ENCODE measurements around the gene ALG10B. TPM values are rescaled to one million over a fixed set of nuclear protein-coding genes. Genes with fewer than 3 reads are reported as not detected.
"Not testable (repeated sequence)": the region's sequence is repeated elsewhere in the genome, so short reads cannot be mapped to it uniquely, and the experiment has no call there.

Gene ALG10B, protein sequence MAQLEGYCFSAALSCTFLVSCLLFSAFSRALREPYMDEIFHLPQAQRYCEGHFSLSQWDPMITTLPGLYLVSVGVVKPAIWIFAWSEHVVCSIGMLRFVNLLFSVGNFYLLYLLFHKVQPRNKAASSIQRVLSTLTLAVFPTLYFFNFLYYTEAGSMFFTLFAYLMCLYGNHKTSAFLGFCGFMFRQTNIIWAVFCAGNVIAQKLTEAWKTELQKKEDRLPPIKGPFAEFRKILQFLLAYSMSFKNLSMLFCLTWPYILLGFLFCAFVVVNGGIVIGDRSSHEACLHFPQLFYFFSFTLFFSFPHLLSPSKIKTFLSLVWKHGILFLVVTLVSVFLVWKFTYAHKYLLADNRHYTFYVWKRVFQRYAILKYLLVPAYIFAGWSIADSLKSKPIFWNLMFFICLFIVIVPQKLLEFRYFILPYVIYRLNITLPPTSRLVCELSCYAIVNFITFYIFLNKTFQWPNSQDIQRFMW
- 3.3 and 4.0 TPM in 2 replicates for total RNA-seq (2014; rRNA removed)
- polyA plus RNA-seq (2012): 0.86 TPM

DNA sequence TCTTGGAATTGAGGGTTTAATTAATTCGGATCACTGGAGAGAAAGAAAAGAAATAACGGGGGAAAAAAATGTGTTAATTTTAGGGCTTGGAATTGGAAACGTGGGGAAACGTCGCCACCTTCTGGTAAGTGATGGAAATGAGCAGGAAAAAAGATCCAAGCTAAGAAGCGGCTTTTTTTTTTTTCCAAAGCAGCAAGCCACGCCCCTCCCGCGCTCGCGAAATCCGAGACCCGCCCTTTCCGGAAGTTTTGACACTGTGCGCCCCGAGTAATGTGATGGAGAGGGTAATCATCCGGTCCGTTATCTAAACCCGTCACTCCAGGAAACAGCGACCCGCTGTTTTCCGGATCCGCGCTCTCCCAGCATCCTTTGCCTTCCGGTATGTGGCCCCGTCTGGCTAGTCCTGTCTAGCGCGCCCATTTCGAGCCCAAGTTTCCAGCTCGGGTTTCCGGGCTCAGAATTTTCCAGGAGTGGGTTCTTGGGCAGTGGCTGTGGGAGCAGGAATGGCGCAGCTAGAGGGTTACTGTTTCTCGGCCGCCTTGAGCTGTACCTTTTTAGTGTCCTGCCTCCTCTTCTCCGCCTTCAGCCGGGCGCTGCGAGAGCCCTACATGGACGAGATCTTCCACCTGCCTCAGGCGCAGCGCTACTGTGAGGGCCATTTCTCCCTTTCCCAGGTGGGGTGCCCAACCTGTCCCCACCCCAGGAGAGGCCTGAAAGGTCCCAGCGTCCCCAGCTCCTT, at the start of gene ALG10B:
ALG10B (plus strand) TSS at position 384 of the 739 bp plus-strand sequence; CDS start at position 504, 120 bp downstream.
- DNase-seq (ENCODE audit: low read depth): peak; percentile 97

DNA sequence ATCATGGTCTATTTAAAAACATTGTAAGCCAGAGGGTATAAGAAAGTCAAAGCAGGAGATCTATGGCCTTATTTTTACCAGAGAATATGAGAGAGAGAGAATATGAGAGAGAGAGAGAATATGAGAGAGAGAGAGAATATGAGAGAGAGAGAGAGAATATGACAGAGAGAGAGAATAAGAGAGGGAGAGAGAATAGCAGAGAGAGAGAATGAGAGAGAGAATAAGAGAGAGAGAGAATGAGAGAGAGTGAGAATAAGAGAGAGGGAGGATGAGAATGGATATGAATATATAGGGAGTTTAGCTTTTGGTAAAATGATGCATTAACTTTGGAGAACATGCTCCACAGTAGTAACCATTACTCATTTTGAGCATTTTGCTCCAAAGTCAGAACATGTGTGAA, 48.0 kb upstream of the ALG10B start:
- DNase-seq (ENCODE audit: low read depth): no peak

DNA sequence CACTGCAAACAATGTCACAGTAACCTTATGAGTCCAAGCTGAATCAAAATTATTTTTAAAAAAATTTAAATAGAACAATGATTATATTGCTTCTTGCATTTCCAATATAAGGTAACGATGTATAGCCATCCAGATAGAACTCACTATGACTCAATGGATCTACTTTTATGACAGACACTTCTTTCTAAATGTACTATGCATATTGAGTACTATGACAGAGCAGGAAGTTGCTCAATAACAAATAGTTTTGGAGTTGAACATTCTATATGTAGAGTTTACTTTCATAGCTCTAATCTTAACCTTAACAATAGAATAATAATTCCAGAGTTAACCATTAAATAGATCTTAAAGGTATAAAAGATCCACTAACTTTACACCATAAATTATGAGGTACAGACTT, 46.7 kb upstream of the ALG10B start:
- DNase-seq (ENCODE audit: low read depth): no peak

DNA sequence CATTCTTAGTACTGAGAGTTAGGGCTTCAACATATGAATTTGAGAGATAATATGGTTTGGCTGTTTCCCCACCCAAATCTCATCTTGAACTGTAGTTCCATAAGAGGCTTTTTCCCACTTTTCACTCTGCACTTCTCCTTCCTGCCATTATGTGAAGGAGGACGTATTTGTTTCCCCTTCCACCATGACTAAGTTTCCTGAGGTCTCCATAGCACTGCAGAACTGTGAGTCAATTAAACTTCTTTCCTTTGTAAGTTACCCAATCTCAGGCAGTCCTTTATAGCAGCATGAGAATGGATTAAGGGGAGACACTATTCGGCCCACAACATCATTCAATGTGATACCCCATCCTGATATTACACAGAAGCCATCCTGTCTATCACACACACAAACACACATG, 36.8 kb upstream of the ALG10B start:
- no peak for DNase-seq (ENCODE audit: low read depth)

DNA sequence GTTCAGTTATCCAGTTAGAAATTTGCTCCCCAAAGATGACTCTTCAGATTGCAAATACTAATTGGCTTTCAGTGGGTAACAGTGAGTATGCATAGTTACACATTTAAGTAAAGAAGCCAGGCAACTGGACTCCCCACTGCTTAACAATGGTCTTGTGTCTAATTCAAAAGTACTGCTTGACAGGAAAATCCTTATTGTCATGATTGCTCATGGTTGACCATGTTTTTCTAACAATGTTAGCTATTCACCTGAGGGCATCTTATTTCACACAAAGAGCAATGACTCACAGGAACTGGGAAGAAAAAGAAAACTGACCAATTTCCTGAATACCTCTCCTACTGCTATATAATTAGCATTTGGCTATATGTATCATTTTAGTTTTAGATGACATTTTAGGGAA, 33.7 kb upstream of the ALG10B start:
- DNase-seq (ENCODE audit: low read depth): no peak

DNA sequence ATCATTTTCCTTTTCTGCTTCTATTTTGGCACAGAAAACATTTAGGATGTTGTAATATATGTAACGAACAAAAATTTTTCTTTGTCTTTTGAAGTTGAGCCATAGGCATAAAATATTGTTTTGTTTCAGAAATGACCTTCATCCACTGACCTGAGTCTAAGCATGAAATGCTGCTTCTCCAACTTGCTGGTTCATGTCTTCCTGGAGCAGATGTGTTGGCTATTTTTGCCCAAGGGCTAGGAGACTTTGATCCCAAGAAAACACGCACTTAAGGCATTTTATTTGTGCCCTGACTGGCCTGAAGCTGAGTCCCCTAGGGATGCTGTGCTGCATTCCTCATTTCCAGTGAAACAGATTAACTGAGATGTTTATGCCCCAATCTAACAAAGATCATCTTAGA, 27.2 kb upstream of the ALG10B start:
- DNase-seq (ENCODE audit: low read depth): no peak

DNA sequence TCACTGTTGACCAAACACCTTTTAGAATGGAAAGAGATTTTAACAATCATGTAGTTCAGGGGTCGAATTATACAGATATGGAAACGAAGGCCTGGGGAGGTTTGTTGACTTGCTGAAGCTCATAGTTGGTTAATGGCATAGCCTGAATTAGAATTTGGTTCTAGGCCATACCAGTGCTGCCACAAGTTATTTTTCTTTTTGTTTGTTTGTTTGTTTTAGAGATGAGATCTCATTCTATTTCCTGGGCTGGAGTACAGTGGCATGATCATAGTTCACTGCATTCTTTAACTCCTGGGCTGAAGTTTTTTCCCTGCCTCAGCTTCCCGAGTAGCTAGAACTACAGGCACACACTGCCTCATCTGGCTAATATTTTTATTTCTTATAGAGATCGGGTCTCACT, 25.4 kb upstream of the ALG10B start:
- DNase-seq (ENCODE audit: low read depth): no peak

DNA sequence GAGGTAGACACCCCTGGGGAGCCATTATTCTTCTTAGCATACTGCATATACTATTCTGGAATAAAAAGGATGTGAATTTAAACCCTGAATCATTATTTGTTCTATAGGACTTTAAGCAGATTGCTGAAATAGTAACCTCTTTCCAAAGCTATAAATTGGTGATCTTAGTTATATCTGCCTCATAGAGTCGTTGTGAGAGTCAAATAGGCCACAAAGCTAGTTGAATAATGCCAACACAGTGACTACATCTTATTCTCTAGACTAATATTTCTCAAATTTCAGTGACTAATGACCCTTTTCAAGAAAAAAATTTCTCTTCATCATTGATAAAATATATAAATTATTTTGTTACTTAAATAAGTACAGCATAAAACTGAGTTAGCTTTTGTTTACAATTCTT, 13.6 kb upstream of the ALG10B start:
- DNase-seq (ENCODE audit: low read depth): not testable (repeated sequence)

DNA sequence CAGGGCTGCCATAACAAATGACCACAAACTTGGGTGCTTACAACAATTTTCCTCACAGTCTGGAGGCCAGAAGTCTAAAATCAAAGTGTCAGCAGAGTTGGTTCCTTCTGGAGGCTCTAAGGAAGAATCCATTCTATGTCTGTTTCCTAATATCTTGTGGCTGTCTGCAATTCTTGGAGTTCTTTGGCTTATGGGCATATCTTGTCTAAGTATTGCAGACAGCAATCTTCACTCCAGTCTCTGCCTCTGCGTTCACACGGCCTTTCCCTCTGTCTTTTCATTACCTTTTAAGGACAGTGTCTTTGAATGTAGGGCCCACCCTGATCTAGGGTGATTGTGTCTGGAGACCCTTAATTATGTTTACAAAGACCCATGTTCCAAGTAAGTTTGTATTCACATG, 5.4 kb downstream of the ALG10B start:
- DNase-seq (ENCODE audit: low read depth): not testable (repeated sequence)

DNA sequence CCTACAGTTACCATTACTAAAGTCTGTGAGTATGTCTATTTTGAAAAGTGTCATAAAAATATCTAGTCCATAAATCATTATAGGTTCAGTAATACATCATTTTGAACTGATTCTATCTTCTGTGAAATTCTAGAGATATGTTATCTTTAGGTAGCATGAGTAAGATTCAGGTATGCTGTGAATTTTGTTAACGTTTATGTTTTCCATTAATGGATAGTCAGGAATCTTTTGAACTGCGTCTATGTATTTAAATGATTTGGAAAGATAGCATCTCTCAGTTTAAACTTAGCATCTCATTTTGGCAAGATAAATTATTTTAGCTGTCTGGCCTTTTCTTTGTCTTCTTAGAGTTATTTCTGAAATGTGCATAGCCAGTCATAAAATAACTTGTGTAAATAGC, 8.3 kb downstream of the ALG10B start:
- no peak for DNase-seq (ENCODE audit: low read depth)

DNA sequence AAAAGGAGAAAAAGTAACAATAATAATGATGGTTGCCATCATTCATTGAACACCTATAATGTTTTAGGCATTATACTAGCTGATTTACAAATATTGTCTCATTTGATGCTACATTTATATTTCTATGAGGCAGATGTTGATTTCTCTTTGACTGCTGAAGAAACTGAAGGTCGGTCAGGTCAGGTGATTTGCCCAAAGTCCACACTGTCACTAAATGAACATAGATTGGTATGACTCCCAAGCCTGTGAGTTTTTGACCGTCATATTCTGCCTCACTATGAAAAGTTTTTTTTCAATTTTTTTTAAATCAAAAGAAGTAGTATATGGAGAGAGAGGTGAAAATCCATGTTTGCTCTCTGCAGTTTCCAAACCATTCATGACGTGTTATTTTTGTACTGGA, 10.8 kb downstream of the ALG10B start:
- no peak for DNase-seq (ENCODE audit: low read depth)

DNA sequence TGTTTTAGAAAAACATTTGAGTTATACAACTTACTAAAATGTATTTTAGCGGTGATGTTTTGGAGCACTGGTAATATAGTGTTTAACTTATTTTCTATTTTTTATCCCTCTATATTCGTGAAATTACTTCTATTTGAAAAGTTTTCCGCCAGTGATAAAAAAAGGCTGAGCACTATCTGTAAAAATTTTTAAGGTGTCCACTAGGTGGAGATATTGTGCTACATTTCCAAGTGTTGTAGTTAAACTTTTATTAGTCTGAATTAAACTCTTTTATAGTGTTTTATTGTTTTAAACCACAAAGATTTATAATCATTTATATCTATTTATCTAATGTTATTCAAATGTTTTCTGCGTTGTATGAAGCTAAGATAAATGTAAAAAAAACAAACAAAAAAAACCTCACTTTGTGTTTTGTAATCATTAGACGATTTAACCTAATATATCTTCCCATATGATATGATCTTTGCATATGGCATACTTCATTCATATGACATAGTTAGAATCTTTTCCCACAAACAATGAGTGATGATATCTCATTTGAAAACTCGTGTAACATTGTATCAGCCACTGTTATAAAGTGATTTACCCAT, 11.8 kb downstream of the ALG10B start:
- DNase-seq (ENCODE audit: low read depth): peak; percentile 23

DNA sequence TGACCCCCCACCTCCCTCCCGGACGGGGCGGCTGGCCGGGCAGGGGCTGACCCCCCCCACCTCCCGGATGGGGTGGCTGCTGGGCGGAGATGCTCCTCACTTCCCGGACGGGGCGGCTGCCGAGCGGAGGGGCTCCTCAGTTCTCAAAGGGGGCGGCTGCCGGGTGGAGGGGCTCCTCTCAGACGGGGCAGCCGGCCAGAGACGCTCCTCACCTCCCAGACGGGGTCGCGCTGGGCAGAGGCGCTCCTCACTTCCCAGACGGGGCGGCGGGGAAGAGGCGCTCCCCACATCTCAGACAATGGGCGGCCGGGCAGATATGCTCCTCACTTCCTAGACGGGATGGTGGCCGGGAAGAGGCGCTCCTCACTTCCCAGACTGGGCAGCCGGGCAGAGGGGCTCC, 13.8 kb downstream of the ALG10B start:
- DNase-seq (ENCODE audit: low read depth): not testable (repeated sequence)

DNA sequence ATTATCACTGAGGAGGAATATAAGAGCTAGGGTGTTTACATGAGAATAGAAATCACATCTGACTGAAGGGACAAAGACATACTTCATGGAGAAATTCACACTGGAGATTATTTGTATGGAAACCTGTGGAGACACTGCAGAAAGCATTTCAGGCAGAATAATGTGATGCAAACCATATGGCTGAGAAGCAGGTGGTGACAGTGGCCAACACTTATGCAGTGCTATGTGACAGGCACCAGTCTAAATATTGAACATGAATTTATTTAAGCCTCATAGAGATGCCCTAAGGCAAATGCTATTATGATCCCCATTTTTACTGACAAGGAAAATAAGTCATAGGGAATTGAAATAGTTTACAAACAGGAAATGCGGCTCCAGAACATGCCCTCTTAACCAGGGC, 16.2 kb downstream of the ALG10B start:
- no peak for DNase-seq (ENCODE audit: low read depth)

DNA sequence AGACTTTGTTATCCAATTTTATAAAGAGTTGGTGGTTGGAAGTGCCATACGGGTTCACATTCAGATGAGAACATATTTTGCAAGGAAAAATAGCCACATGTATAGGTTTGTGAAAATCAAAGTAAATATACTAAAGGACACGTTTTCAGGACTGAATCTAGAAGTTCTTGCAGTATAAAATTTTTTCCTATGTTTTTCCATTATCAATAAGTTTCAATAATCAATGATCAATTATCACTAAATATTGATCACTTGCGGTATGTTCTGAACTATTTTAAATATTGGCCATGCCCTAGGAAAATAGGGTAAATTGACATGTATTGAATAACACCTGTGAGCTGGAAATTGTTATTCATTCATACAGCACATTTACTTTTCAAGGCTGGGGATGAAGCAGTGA, 25.9 kb downstream of the ALG10B start:
- no peak for DNase-seq (ENCODE audit: low read depth)

DNA sequence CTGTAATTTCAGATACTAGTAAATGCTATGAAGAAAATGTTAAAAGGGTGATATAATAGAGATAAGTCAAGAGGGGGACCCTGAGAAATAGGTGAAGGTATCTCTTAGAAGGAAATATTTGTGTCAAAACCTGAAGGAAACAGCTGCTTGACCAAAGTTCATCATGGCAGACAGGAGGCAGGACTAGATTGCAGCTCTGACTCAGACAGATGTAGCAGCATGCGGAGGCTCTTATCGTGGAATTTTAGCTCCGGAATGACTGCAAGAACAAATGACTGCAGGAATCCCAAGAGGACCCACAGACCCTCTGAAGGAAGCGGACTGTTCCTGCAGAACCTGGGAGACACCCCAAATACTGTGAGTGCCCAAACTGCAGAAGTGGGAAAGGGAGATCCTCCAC, 26.7 kb downstream of the ALG10B start:
- not testable (repeated sequence) for DNase-seq (ENCODE audit: low read depth)

DNA sequence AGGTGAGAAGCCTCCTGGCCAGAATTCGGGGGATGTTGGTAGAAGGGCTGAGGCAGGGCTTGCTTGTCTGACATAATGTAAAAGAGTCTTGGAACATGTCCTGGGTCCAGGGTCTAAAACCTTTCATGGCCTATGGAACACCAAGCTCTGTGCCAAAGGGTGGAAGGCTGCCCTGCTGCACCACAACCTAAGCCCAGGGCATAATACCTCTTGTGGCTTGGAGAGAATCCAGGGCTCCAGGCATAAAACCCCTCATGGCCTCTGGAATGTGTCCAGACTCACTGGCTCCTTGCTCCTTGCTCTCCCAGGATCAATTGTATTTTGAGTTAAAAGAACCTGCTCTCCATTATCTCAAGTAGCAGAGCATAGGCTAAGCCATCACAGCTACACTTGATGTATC, 27.3 kb downstream of the ALG10B start:
- not testable (repeated sequence) for DNase-seq (ENCODE audit: low read depth)

DNA sequence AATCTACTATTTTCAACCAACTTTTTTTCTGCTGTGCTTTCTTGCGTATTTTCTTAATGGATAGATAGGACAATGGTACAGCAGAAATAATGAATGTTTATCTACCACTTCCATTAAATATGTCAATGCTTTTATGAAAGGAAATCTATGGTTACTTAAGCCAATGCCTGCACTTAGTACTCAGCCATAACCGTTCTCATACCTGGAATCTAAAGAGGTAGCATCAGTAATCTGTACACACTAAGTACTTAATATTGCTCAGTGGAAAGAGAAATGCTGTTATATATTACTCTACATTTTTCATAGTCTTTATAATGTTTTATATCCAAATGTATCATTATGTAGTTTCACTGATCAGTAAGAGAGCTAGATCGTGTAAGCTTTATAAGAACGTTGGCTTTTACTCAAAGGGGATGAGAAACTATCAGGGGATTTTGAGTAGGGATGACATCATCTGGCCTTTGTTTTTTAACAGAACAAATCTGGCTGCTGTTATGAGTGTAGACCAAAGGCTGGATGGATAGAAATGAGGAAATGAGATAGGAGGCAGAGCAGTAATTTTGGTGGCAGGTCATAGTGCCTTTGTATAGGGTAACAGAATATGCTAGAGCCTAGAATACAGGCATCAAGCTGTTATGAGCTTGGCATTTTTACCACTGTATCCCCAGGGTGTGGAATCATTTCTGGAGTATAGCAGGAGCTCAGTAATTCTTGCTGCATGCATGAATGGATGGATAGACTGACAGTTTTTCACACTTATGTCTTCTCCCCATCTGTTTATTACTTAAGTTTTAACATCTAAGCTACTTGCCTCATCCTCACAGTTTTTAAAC, 34.0 kb downstream of the ALG10B start:
- DNase-seq (ENCODE audit: low read depth): no peak

DNA sequence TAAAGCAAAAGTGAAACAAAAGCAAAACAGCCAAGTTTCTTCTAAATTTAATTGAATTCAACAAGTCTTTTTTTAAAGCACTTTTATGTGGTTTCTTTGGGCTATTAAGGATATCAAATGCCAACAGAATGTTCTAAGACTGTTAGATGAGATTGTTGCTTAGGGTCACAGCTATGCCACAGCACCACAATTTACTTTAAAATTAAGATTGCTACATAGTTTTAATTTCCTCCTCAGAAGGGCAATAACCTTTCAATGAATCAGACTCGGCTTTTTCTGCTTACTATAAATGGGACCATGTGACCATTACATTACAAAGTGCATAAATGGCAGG, 34.6 kb downstream of the ALG10B start:
- DNase-seq (ENCODE audit: low read depth): not testable (repeated sequence)

DNA sequence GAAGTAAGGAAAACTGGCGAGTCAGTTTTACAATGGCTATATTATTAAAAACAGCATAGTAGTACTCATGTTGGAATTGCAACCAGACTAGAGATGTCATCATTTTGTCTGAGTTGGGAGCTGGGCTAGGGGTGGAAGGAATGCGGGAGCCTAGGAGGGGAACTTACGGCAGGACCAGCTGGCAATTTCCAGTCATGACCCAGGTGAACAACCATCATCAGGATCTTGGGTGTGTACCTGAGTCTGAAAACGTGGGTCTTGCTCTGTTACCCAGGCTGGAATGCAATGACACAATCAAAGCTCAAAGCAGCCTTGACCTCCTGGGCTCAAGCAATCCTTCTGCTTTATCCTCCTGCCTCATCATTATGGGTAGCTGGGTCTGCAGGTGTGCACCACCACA, 50.9 kb downstream of the ALG10B start:
- no peak for DNase-seq (ENCODE audit: low read depth)

DNA sequence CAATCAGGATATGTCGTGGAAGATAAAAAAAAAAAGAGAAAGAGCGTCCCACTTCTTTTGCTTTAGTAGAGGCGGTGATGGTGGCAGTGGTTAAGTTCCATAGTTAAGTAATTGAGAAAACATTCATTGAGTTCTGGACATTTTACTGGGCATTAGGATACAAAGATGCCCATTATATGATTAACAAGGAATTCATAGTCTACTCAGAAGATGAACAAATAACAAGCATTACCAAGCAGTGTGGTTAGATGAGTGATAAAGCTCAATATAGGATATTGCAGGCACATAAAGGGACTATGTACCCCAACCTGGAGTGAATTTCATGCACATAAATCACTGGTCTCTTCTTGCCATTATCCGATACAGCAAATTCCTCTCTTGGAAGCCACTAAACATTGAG, 53.7 kb downstream of the ALG10B start:
- DNase-seq (ENCODE audit: low read depth): no peak

DNA sequence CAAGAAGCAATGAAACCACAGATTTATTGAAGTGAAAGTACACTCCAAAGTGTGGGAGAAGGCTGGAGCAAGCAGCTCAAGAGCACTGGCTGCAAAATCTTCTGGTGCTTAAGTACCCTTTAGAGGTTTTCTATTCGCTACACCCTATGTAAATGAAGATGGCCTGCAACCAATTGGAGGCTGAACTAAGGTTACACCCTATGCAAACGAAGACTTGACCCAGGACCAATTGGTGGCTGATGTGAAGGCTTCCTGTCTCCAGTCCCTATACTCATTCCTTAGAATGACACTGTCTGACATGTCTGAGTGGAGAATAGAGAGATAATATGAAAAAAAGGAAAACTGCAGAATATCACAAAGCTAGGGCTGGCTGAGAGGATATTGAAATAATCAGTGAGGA, 57.2 kb downstream of the ALG10B start:
- DNase-seq (ENCODE audit: low read depth): no peak
